CD1c-positive myeloid dendritic cell (primary cell): ENCODE measurements around the gene CCDC12.

Experiments
- DNase-seq: peaks from one replicate; pipeline ENCODE4 v3.0.0-alpha.2; 2016; ENCODE audit errors: extremely low spot score

CCDC12 gene

DNA sequence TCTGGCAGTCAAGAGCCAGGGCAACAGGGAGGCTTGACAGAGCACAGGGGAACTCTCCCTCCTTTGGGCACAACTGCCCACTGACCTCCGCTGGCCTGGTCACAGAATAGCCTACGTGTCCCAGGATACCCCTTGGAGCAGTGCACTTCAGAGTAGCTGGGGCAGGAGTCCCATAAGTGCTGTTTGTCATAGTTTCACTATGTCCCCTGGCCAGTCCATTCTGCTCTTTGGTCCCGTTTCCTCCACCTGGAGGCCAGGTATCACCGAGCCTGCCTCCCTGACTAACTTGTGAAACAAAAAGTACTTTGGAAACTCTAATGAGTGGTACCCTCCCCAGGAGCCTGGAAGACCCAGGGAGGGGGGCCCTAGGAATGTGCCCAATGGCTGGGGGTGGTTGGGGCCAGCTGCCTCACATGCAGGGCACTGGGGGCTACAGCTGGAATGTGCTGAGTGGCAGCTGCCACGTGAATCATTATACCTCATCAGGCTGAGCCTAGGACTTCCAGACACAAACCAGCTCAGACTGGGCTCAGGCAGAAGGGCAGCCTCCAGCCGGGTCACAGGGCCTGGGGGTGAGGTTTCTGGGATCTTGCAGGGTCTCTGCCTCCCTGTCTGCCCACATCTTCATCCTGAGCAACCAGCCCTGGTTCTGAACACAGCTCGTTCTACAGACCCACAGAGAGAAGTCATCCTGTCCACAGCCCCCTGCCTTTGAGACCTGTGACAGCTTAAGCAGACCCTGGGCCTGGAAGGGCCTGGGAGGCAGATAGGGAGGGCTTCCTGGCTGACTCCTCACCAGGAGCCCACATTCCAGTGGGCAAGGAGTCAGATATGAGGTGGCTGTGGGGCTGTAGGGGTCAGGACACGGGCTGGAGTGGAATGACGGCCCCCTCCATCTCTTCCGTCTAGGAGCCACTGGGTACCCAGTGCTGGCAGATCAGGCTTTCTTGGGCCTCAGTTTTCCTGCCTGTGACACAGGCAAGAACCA, 99.9 kb downstream of the CCDC12 start:
- no peak for DNase-seq

DNA sequence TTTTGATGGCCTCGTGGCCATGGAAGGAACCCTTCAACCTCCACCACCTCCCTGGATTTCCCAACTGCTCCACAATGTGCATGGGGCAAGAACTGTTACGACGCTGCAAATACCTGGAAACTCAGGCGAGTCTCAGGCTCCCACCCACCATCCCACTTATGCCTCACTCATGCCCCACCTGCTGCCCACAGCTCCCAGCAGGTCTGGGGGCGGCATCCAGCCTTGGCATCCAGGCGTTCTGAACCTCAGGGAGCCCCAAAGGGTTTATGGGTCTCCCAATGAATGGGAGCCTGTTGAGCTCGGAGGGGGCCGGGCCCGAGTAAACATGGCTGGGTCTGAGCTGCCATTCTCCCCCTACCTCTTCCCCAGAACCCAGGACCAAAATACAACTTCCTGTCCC, 101.0 kb downstream of the CCDC12 start:
- no peak for DNase-seq

DNA sequence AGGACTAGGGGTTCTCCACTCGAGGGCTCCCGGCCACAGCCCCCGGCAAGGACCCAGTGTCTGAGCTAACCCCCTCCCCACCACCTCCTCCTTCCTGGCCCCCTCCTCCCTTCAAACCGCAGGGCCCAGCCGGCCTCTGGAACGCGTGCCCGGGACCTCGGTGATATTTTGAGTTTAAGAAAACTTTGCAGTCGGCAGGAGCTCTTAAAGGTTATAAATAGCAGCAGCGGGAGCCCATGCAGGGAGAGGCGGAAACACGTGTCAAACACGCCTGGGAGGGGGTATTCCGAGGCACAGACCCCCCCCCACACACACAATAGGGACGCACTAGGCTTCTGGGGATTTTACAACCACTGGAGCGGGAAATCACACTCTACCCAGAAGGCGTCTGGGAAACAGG, 102.1 kb downstream of the CCDC12 start:
- no peak for DNase-seq

DNA sequence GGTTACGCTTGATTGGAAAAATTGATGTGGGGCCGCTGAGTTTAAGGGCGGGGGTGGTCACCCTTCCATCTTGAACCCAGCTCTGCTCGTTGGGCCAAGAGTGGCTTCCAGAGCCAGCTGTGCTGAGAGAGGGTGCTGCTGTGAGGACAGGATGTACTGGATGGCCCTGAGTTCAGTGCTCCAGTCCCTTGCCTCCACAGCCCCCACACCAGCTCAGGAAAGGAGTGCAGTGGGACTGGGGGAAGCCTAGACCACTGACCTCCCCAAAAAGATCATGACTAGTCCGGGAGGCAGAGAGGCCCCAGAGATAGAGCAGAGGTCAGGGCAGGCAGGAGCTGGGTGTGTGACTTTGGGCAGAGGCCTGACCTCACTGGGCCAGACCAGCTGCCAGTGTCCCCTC, 103.0 kb downstream of the CCDC12 start:
- no peak for DNase-seq
